Epithelial cell of proximal tubule (primary cell): Measurements from ENCODE around the gene SERPINA7. TPM values are rescaled to one million over a fixed set of nuclear protein-coding genes. Genes with fewer than 3 reads are reported as not detected.
A peak's percentile ranks its signal among the peaks of the same experiment; 100 is the strongest.

ENCODE experiments used
- DNase-seq: peaks from one replicate; pipeline ENCODE4 v3.0.0-alpha.2; 2011; ENCODE audit warnings: low read depth
- H3K4me3 ChIP-seq: 2 replicates; pipeline ENCODE4 v1.5.1; 2011; ENCODE audit warnings: low read depth, mild to moderate bottlenecking, low read length
- total RNA-seq: library from RNA; depleted of rRNA; stranded (reverse); fragments of >200 nt; gene quantifications from 2 replicates; pipeline ENCODE4 v1.2.3, GENCODE V29; 2015
- TF ChIP-seq, protein P1 (sequence below): conservative IDR thresholded peaks from 2 replicates; pipeline ENCODE4 v1.5.1; 2012; ENCODE audit warnings: low read depth, mild to moderate bottlenecking, low read length

Gene SERPINA7, protein sequence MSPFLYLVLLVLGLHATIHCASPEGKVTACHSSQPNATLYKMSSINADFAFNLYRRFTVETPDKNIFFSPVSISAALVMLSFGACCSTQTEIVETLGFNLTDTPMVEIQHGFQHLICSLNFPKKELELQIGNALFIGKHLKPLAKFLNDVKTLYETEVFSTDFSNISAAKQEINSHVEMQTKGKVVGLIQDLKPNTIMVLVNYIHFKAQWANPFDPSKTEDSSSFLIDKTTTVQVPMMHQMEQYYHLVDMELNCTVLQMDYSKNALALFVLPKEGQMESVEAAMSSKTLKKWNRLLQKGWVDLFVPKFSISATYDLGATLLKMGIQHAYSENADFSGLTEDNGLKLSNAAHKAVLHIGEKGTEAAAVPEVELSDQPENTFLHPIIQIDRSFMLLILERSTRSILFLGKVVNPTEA
- total RNA-seq = not detected in 2 replicates

DNA sequence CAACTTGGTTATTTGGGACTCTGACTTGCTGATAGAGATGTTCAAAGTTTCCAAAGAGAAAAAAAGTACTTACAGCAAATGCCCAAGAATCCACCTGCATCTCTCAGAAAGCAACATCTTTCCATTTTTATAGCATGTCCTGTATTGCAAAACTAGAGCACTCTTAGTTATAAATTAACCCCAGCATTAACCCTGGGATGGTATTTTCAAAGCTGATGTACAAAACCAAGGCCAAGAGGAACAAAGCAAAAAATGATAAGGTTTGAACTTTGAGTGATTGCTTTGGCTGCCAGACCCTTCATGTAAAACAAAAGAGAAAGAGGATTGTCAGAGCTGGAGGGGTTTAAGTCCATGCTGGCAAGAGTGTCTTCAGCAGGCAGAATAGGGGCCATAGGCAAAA, at the start of gene SERPINA7:
Gene SERPINA7, minus strand, starts transcription at position 103 of the 400 bp plus-strand sequence. CDS start 1,669 bp downstream, outside the sequence.
- no peak for DNase-seq
- TF ChIP-seq, protein P1, sequence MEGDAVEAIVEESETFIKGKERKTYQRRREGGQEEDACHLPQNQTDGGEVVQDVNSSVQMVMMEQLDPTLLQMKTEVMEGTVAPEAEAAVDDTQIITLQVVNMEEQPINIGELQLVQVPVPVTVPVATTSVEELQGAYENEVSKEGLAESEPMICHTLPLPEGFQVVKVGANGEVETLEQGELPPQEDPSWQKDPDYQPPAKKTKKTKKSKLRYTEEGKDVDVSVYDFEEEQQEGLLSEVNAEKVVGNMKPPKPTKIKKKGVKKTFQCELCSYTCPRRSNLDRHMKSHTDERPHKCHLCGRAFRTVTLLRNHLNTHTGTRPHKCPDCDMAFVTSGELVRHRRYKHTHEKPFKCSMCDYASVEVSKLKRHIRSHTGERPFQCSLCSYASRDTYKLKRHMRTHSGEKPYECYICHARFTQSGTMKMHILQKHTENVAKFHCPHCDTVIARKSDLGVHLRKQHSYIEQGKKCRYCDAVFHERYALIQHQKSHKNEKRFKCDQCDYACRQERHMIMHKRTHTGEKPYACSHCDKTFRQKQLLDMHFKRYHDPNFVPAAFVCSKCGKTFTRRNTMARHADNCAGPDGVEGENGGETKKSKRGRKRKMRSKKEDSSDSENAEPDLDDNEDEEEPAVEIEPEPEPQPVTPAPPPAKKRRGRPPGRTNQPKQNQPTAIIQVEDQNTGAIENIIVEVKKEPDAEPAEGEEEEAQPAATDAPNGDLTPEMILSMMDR = no peak
- H3K4me3 ChIP-seq = no peak within 1 kb of the TSS

DNA sequence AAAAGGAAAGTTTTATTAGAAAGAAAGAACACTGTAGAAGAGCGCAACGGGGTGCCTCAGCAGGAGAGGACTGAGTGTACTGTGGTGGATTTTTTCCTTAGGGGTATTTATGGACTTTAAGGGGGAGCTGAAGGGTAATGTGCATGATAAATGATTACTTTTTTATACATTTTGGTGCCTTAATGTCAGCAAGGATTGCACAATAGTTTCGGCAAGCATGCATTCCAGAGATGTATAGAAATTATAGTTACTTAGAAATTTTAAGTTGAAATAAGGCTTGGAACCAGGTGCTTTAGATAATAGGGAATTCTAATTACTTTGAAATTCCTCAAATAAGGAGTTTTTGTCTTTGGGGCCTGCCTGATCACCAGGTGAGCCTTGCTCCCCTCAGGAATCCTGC, 30.5 kb upstream of the SERPINA7 start:
- TF ChIP-seq, protein P1 = no peak
- no peak for DNase-seq
- no peak overlapping the region for H3K4me3 ChIP-seq

DNA sequence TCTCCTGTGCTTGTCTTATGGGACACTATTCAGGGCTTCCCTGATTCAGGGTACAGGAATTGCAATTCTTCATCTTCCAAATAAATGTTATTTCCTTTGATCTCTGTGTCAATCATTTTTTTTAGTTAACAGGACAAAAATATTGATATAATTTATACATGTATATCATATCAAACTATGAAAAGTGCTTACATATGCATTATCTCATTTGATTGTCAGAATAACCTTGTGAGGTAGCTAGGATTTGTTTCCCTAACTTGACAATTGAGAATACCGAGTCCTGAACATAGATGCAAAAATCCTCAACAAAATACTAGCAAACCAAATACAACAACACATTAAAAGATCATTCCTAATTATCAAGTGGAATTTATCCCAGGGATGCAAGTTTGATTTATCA, 11.5 kb upstream of the SERPINA7 start:
- TF ChIP-seq, protein P1 = no peak
- no peak for DNase-seq
- H3K4me3 ChIP-seq = no peak overlapping the region

DNA sequence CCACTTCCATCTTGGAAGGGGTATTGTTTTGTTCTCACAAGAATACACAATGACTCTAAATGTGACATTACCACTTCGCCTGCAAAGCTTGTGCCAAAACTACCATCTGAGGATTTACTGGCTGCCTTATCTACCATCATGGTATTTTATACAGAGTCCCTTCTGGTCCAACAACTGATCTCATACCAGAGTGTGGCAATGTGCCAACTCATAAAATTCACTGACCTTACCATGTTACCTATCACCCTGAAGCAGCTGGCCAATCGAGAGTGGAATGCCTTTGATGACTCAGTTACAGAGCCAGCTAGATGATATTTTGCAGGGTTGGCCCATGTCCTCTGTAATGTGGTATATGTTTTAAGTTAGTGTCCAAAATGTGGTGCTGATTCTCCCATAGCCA, 3.8 kb upstream of the SERPINA7 start:
- TF ChIP-seq, protein P1 = no peak
- no peak for DNase-seq
- no peak overlapping the region for H3K4me3 ChIP-seq

DNA sequence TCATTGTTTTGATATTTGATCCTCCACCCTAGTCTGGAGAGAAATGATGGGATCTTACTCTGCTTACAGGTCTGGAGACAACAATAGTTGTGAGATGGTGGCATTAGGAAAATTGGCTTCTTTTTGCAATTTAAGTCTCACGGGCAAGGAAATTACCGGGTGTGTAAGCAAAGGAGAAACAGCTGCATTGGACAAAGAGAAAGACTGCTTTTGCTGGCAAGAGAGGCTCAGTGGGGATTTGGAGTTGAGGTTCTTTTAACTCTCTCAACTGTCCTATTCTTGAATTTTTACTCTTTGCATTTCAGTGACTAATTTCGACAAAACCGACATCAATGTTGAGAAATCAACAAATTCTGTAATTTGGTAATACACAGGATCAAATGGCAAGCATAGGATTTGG, 2.3 kb upstream of the SERPINA7 start:
- H3K4me3 ChIP-seq = no peak overlapping the region
- TF ChIP-seq, protein P1 = no peak
- no peak for DNase-seq

DNA sequence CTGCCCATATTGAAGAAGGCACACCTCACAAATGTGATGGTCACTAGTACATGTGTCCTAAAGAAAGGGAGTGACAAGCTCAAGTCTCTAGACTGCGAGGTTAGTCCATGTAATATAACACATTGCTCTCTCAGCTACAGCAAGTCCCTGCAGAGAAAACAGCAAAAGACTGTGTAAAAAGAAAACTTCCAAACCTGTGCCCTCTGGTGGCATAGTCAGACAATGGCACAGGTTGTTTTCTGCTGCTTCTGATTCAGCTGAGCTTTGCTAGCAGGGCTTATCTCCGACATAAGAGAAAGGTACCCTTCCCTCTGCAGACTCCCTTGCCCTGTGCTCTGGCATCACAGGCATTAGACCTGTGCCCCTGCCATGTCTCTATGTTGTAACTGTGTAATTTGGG, 1.4 kb upstream of the SERPINA7 start:
- DNase-seq = no peak
- TF ChIP-seq, protein P1 = peak; percentile 60
- H3K4me3 ChIP-seq = no peak overlapping the region
